Hindlimb muscle (tissue), 1 donor: ENCODE measurements around the gene CHFR. TPM values are rescaled to one million over a fixed set of nuclear protein-coding genes. Genes with fewer than 3 reads are reported as not detected.
"Not testable (repeated sequence)": the region's sequence is repeated elsewhere in the genome, so short reads cannot be mapped to it uniquely, and the experiment has no call there.

Experiments
- DNase-seq: peaks from one replicate; pipeline ENCODE4 v3.0.0-alpha.2; 2013
- polyA plus RNA-seq: library from polyadenylated mRNA; unstranded; fragments of 120-200 nt; gene quantifications from one replicate; pipeline ENCODE4 v1.2.1, GENCODE V29; 2013; ENCODE audit not compliant: insufficient read length

The CHFR gene
- polyA plus RNA-seq, 1 donor = 20.0 TPM

GRCh38 chr12:132806857-132807256 lies 80.5 kb downstream of the CHFR start:
- no peak for DNase-seq

- DNase-seq = no peak
These were observed 83.0 kb downstream of the CHFR start for GRCh38 chr12:132804426-132804861.

DNA sequence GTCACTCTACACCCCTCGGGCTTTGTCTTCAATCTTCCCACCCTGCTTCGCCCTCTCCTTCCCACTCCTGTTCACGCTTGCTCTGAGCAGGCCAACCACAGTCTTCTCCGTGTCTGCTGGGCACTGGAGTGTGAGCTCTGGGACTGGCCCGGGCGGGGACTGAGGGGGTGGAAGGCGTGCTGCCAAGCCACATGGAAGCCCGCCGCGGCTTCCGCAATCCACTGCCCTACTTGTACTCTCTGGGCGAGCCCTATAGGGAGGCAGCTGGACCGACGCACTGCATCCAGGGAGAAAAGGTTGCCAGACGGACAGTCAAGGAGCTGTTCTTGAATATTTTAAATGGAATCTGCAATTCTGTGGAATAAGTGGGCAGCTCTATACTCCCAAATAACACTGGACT lies 83.5 kb downstream of the CHFR start:
- no peak for DNase-seq

- no peak for DNase-seq
These were observed 84.3 kb downstream of the CHFR start for GRCh38 chr12:132803125-132803524.

GRCh38 chr12:132801741-132802140 lies 85.7 kb downstream of the CHFR start:
- DNase-seq = no peak

GRCh38 chr12:132798836-132799235 lies 88.6 kb downstream of the CHFR start:
- no peak for DNase-seq

GRCh38 chr12:132797820-132798570 lies 89.4 kb downstream of the CHFR start:
- no peak for DNase-seq

DNA sequence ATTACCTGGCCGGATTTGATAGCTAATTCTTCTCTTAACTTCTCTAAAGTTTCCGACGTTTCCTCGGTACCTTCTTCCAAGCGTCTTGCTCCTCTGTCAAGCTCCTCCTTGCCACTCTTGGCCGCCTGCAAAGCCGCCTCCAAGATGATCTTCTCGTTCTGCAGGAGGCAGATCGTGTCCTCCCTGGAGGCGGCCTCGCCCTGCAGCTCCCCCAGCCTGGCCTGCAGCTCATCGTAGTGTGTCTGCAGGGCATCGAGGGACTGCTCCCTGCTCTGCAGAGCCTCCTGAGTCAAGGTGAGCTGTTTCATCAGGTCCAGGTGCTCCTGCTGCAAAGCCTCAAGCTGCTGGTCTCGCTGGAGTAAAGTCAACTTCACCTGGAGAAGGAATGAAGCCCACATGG lies 91.6 kb downstream of the CHFR start:
- no peak for DNase-seq

GRCh38 chr12:132791940-132792339 lies 95.5 kb downstream of the CHFR start:
- not testable (repeated sequence) for DNase-seq

GRCh38 chr12:132789099-132789471 lies 98.3 kb downstream of the CHFR start:
- no peak for DNase-seq

- no peak for DNase-seq
These were observed 98.9 kb downstream of the CHFR start for GRCh38 chr12:132788375-132789098.

- DNase-seq = no peak
These were observed 99.5 kb downstream of the CHFR start for GRCh38 chr12:132787877-132788276.

DNA sequence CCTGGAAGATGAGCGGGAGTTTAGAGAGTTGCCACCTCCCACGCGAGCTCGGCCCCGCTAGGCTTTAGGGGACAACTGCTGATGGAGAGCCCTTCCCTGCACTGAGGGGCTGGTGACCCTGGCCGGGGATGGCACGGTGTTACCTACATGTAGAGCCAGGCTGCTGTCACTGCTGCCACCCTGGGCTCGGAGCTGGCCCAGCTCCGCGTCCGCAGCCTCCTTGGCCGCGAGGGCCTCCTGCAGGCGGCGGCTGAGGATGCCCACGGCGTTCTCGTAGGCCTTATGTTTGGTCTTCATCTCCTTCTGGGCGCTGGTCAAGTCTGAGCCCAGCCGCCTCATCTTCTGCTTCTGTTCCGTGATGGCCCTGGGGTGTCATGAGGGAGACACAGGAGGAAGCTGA lies 101.2 kb downstream of the CHFR start:
- no peak for DNase-seq

DNA sequence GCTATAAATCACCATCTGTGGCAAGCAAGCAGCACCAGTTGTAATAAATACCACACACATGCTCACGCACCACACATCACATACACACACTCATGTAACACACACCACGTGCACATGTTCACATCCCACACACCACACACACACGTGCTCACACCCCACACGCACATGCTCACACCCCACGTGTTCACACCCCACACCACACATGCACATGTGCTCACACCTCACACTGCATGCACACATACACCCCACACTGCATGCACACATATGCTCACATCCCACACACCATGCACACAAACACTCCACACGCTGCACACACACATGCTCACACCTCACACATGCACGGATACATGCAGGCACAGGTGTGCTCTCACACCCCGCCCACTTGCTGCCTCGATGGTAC lies 102.8 kb downstream of the CHFR start:
- DNase-seq = no peak

- DNase-seq = no peak
These were observed 103.4 kb downstream of the CHFR start for GRCh38 chr12:132783917-132784531.

Other genes with a start within 250 kb of the CHFR start
- 31.9 TPM for gene POLE, start 200.3 kb downstream of the CHFR start, polyA plus RNA-seq
- gene PXMP2, start 200.0 kb downstream of the CHFR start, polyA plus RNA-seq = 18.2 TPM
- gene PGAM5, start 176.8 kb downstream of the CHFR start, polyA plus RNA-seq = 21.7 TPM
- gene ANKLE2, start 125.8 kb downstream of the CHFR start, polyA plus RNA-seq = 46.4 TPM
- gene GOLGA3, start 58.7 kb downstream of the CHFR start, polyA plus RNA-seq = 48.8 TPM
- 13.5 TPM for gene ZNF605, start 68.7 kb upstream of the CHFR start, polyA plus RNA-seq
- 7.9 TPM for gene ZNF26, start 98.8 kb upstream of the CHFR start, polyA plus RNA-seq
- 28.3 TPM for gene ZNF84, start 149.9 kb upstream of the CHFR start, polyA plus RNA-seq
- 14.9 TPM for gene ZNF140, start 193.3 kb upstream of the CHFR start, polyA plus RNA-seq
- gene ZNF891, start 242.7 kb upstream of the CHFR start, polyA plus RNA-seq = 2.4 TPM
- gene ZNF10, start 243.0 kb upstream of the CHFR start, polyA plus RNA-seq = 6.2 TPM